ENCODE data around the gene OTOF. TPM values are rescaled to one million over a fixed set of nuclear protein-coding genes. Genes with fewer than 3 reads are reported as not detected.
"Not testable (repeated sequence)": the region's sequence is repeated elsewhere in the genome, so short reads cannot be mapped to it uniquely, and the experiment has no call there.

OTOF gene
- total and polyA plus RNA-seq, 9 donors = under 0.01 to 0.37 (median 0.17) TPM; not detected in 2

DNA sequence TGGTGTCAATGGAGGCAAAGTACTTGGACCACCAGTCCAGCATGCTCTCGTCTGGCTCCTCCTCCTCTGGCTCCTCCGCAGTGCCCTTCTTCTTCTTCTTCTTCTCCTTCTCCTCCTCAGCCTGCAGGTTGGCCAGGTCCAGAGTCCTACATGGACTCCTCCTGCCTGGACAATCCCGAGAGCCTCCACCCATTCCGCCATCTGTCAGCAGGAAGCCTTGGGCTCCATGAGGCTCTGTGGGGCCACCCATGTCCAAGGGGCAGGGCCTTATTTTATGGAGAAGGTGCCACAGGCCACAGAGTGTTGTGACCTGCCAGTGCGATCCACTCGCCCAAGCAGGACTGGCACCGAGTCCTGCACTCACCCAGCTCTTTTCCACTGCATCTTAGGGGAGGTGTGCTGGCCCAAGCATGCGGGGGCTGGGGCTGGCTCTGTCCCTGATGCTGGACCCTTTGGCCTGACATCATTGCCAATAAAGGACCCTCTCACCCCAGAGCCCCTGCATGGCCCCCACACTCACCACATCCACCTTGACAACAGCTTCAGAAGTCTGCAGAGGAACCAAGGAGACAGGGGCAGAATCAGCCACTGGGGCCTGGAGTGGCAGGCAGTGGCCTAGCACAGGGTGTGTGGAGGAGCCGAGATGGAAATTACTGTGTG, 7.2 kb downstream of the OTOF start:
- Histone ChIP-seq H3K36me3 (no peaks in the 10 kb centered on the region), H3K27me3 (no peaks in the 10 kb centered on the region), H3K9me3 (no peaks in the 10 kb centered on the region), H3K27ac (no peak overlapping the region), H3K4me3 (no peak overlapping the region), H3K4me1 (ENCODE audit: insufficient read depth) (no peaks in the 10 kb centered on the region)
- intact Hi-C loops (cut with DNase I) = no loop called here
- DNase-seq = no peak
- TF ChIP-seq, protein P1, sequence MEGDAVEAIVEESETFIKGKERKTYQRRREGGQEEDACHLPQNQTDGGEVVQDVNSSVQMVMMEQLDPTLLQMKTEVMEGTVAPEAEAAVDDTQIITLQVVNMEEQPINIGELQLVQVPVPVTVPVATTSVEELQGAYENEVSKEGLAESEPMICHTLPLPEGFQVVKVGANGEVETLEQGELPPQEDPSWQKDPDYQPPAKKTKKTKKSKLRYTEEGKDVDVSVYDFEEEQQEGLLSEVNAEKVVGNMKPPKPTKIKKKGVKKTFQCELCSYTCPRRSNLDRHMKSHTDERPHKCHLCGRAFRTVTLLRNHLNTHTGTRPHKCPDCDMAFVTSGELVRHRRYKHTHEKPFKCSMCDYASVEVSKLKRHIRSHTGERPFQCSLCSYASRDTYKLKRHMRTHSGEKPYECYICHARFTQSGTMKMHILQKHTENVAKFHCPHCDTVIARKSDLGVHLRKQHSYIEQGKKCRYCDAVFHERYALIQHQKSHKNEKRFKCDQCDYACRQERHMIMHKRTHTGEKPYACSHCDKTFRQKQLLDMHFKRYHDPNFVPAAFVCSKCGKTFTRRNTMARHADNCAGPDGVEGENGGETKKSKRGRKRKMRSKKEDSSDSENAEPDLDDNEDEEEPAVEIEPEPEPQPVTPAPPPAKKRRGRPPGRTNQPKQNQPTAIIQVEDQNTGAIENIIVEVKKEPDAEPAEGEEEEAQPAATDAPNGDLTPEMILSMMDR (IDR thresholded peaks at IDR 0.05) = no peak
- TF ChIP-seq EP300 (IDR thresholded peaks at IDR 0.05) (no peak), POLR2A (IDR thresholded peaks at IDR 0.05) (no peak)
- 90 to 95% (median 94%) methylated on average over 9 of the region's 9 CpGs for WGBS, 3 donors

DNA sequence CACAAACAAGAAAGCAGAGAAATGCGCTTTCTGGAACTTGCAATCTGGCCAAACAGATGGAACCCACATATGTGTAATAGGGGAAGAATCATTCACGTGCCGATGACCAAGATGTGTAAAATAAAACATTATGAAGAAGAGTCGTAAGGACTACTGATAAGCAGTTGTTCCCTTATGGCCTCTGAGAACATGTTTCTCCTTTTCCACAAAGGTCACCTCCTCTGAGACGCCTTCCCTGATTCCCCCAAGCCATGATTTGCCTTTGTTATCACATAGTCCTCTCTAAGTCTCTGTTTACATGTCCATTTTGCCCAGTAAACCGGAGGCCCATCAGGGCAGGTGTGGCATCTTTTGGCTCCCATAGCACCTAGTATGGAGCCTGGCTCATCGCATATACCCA, 8.0 kb downstream of the OTOF start:
- Histone ChIP-seq H3K36me3 (no peaks in the 10 kb centered on the region), H3K9me3 (no peaks in the 10 kb centered on the region), H3K4me3 (no peak overlapping the region), H3K27ac (no peak overlapping the region), H3K4me1 (ENCODE audit: insufficient read depth) (no peaks in the 10 kb centered on the region), H3K27me3 (no peaks in the 10 kb centered on the region)
- WGBS, 3 donors = 93 to 96% (median 94%) methylated on average over 7 of the region's 7 CpGs
- intact Hi-C loops (cut with DNase I) = no loop called here
- no peak for DNase-seq
- TF ChIP-seq EP300 (IDR thresholded peaks at IDR 0.05) (no peak), POLR2A (IDR thresholded peaks at IDR 0.05) (no peak)
- TF ChIP-seq, protein P1 (IDR thresholded peaks at IDR 0.05) = no peak

DNA sequence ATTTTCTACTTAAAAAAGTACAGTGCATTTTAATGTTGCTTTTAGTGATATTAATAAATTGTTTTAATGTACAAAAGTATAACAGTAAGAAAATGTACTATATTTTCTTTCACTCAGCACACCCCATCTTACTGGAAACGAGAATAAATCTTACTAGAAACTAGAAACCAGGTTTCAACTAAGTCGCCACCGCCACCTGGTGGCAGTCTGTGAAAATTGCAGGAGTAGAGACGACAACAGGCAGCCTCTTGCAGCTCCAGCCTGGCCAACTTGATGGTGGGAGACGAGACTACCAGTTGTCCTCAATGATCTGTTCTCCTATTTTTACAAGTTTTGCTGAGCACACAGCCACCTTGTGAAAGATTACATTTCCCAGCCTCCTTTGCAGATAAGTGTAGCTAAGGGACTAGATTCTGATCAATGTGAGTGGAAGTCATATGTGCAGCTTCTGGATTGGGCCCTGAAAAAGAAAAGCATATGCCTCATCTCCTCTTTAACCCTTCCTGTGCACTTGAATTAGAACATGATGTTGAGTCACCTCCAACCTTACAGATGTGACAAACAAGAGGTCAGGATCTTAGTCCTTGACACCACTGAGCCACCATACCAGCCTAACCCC, 8.7 kb downstream of the OTOF start:
- no peak for DNase-seq
- Histone ChIP-seq H3K4me3 (no peak overlapping the region), H3K36me3 (no peaks in the 10 kb centered on the region), H3K27ac (no peak overlapping the region), H3K4me1 (ENCODE audit: insufficient read depth) (no peaks in the 10 kb centered on the region), H3K9me3 (no peaks in the 10 kb centered on the region), H3K27me3 (no peaks in the 10 kb centered on the region)
- intact Hi-C loops (cut with DNase I) = no loop called here
- TF ChIP-seq EP300 (IDR thresholded peaks at IDR 0.05) (no peak), POLR2A (IDR thresholded peaks at IDR 0.05) (no peak)
- TF ChIP-seq, protein P1 (IDR thresholded peaks at IDR 0.05) = no peak
- whole genome bisulfite sequencing, 3 donors = 19 to 27% (median 22%) methylated on average over 5 of the region's 5 CpGs

DNA sequence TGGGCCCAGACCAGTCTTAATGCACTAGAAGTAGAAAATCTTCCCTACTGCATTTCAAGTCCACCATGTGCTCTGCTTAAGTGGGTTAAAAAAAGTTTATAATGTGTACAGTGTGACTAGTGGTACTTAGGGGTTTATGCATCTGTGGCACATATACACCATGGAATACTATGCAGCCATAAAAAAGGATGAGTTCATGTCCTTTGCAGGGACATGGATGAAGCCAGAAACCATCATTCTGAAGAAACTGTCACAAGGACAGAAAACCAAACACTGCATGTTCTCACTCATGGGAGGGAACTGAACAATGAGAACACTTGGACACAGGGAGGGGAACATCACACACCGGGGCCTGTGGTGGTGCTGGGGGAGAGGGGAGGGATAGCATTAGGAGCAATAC, 9.4 kb downstream of the OTOF start:
- H3K4me3 ChIP-seq; intact Hi-C loops (cut with DNase I); H3K36me3 ChIP-seq; H3K4me1 ChIP-seq (ENCODE audit: insufficient read depth); H3K27me3 ChIP-seq; H3K27ac ChIP-seq; DNase-seq; H3K9me3 ChIP-seq: not testable (repeated sequence)
- 88 to 97% (median 95%) methylated on average over 1 of the region's 1 CpG for WGBS, 3 donors

DNA sequence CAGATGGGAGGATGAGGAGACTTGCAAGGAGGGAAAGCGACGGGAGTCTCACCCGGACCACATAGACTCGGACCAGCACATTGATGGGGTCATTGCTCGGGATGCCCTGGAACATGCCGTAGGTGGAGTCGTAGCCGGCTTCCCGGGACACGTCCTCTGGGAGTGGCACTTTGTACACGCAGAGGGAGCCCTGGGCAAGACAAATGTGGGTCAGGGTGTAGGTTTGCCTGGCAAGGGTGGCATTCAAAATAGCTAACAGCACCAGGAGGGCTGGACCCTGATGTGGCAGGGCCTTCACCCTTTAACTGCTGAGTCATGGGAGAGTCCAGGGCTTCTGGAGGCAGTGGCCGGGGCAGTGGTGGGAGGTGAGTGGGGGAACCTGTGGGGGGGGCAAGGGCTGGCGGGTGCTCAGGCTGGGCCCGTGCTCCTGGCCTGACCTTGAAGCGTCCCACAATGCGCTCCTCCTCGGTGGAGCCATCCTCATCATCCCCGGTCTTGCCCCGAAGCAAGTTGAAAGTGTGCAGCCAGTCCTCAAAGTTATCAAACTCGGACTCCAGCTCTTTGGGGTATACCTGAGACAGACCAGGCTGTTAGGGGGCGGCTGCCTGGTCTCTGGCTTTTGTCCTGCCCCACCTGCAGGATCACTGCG, 11.1 kb downstream of the OTOF start:
- Histone ChIP-seq H3K9me3 (no peaks in the 10 kb centered on the region), H3K36me3 (no peaks in the 10 kb centered on the region), H3K27me3 (no peaks in the 10 kb centered on the region), H3K27ac (no peak overlapping the region), H3K4me1 (ENCODE audit: insufficient read depth) (no peaks in the 10 kb centered on the region), H3K4me3 (no peak overlapping the region)
- no peak for DNase-seq
- 66 to 75% (median 67%) methylated on average over 21 to 22 of the region's 22 CpGs for WGBS, 3 donors
- intact Hi-C loops (cut with DNase I) = no loop called here
- TF ChIP-seq POLR2A (IDR thresholded peaks at IDR 0.05) (no peak), EP300 (IDR thresholded peaks at IDR 0.05) (no peak)
- TF ChIP-seq, protein P1 (IDR thresholded peaks at IDR 0.05) = no peak
